Tibial nerve (tissue), 4 donors: ENCODE data around the gene MRPS2. TPM values are rescaled to one million over a fixed set of nuclear protein-coding genes. Genes with fewer than 3 reads are reported as not detected.

Source experiments
- DNase-seq, 2 donors: peaks; one replicate each; pipeline ENCODE4 v3.0.0-alpha.2; 2019; ENCODE audit warnings: low spot score in 2 of 2
- H3K27ac ChIP-seq, 4 donors: fragments of 200-600 bp; sonication (generic) in 3 of 4; one replicate each; pipeline ENCODE4 v1.5.1; 2017 to 2019; ENCODE audit warnings: mild to moderate bottlenecking in 1 of 4
- H3K27me3 ChIP-seq, 2 donors: fragments of 200-600 bp; sonication (generic) in 1 of 2; one replicate each; pipeline versions ENCODE4 v1.5.1 to v1.6.0; 2017 to 2019
- H3K36me3 ChIP-seq, 3 donors: fragments of 200-600 bp; sonication (generic); one replicate each; pipeline ENCODE4 v1.5.1; 2018 to 2019
- H3K4me1 ChIP-seq, 4 donors: fragments of 200-600 bp; sonication (generic) in 3 of 4; one replicate each; pipeline ENCODE4 v1.5.1; 2017 to 2019
- H3K4me3 ChIP-seq, 4 donors: fragments of 200-600 bp; sonication (generic) in 3 of 4; one replicate each; pipeline ENCODE4 v1.5.1; 2017 to 2019; ENCODE audit warnings: mild to moderate bottlenecking in 1 of 4, moderate library complexity in 1 of 4
- H3K9me3 ChIP-seq, 4 donors: fragments of 200-600 bp; sonication (generic) in 3 of 4; one replicate each; pipeline ENCODE4 v1.5.1; 2017 to 2019
- CTCF ChIP-seq, 5 experiments: fragments of 200-600 bp in 3 of 5; fragments of 450-650 bp in 2 of 5; sonication (generic) in 3 of 5; IDR thresholded peaks; one replicate each; pipeline ENCODE4 v1.5.1; 2016 to 2019; ENCODE audit warnings: antibody characterized with exemption in 5 of 5, mild to moderate bottlenecking in 3 of 5, moderate library complexity in 2 of 5
- EP300 ChIP-seq, 2 donors: sonication (generic); formaldehyde crosslinking; IDR thresholded peaks; one replicate each; pipeline ENCODE4 v1.6.1; 2017; ENCODE audit warnings: antibody characterized with exemption in 2 of 2, mild to moderate bottlenecking in 1 of 2
- POLR2A ChIP-seq, 2 donors: fragments of 450-650 bp; IDR thresholded peaks; one replicate each; pipeline ENCODE4 v1.6.1; 2017; ENCODE audit warnings: antibody characterized with exemption in 2 of 2, mild to moderate bottlenecking in 2 of 2, moderate library complexity in 2 of 2
- WGBS, 2 donors: methylation state at CpG; one replicate each; pipeline ENCODE4 v1.1.5; 2018; 5-methylcytosine and 5-hydroxymethylcytosine counted together
- total RNA-seq, 4 donors: library from RNA; depleted of rRNA; stranded (reverse); fragments of >200 nt; gene quantifications; one replicate each; pipeline ENCODE4 v1.1.0, GENCODE V29; 2016

MRPS2 gene
- total RNA-seq, 4 donors from 2014 or later, result 24.9 to 29.2 (median 26.3) TPM

DNA sequence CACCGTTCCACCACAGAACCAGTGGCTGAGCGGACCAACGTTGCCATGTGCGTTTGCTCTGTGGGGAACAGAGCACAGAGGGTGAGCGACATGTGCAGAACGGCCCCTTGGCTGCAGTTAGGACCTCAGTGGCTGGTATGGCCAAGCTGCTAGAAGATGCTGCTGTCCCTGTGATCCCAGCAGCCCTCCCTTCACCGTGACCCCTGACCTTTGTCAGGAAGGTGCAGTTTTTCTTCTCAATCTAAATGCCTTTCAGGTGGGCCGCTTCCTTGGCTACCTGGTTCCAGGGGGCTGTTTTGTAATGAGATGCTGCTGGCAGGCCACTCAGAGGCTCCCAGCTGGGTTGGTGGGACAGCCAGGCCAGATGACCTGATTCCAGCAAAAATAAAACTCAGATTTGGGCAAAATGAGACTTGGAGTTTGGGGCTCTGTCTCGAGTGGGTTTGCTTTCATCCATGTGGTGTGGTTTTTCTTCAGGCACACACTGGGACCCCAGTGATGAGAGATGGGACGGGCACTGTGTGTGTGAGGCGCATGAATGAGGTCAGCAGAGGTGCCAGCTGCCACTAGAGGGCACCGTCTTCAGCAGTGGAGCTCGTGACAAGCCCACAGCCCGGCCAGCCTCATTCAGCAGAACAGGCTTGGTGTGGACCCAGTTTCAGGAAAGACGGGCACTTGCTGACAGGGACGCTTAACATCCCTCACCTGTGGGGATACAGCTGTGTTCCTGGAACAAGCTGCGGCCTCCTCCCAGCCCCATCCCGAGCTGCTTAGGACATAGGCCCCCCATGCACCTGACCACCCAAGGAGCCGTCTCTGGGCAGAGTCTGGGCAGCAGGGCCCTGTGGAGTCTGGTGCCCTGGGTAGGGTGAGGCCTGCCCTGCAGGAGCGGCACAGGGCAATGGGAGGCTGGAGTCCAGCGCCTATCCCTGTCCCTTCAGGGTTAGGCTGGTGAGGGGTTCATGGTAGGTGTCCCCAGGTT, 4.1 kb downstream of the MRPS2 start:
- H3K27me3 ChIP-seq, result no peaks in the 10 kb centered on the region
- 60 to 69% methylated on average over 13 to 20 of the region's 21 CpGs for WGBS, 2 donors
- H3K9me3 ChIP-seq, result peaks cover 0 to 19% (median 0%) of the 10 kb centered on the region in 4 donors
- H3K4me1 ChIP-seq, result peaks cover 0 to 28% (median 13%) of the 10 kb centered on the region in 4 donors
- peaks cover 0 to 41% (median 9%) of the 10 kb centered on the region in 3 donors for H3K36me3 ChIP-seq
- no peak overlapping the region for H3K27ac ChIP-seq
- TF ChIP-seq POLR2A (IDR thresholded peaks at IDR 0.05) (no peak), CTCF (IDR thresholded peaks at IDR 0.05) (peak; percentile 51 to 72 (median 58)), EP300 (IDR thresholded peaks at IDR 0.05) (no peak)
- DNase-seq, result peak; percentile 40 to 54
- H3K4me3 ChIP-seq, result no peak overlapping the region

- DNase-seq, result no peak
- Histone ChIP-seq H3K4me1 (peaks cover 0 to 26% (median 13%) of the 10 kb centered on the region in 4 donors), H3K27me3 (no peaks in the 10 kb centered on the region), H3K36me3 (peaks cover 0 to 41% (median 9%) of the 10 kb centered on the region in 3 donors), H3K9me3 (peaks cover 0 to 25% (median 0%) of the 10 kb centered on the region in 4 donors), H3K27ac (no peak overlapping the region), H3K4me3 (no peak overlapping the region)
- TF ChIP-seq CTCF (IDR thresholded peaks at IDR 0.05) (no peak), EP300 (IDR thresholded peaks at IDR 0.05) (no peak), POLR2A (IDR thresholded peaks at IDR 0.05) (no peak)
- WGBS, 2 donors, result 82 to 86% methylated on average over 11 to 20 of the region's 24 CpGs
Observed at GRCh38 chr9:135505406-135506187, 5.1 kb downstream of the MRPS2 start.

GRCh38 chr9:135506327-135507103, 6.0 kb downstream of the MRPS2 start:
- DNase-seq, result no peak
- 47 to 48% methylated on average over 11 to 13 of the region's 14 CpGs for WGBS, 2 donors
- no peaks in the 10 kb centered on the region for H3K27me3 ChIP-seq
- H3K4me1 ChIP-seq, result peaks cover 0 to 22% (median 8%) of the 10 kb centered on the region in 4 donors
- peaks cover 0 to 41% (median 9%) of the 10 kb centered on the region in 3 donors for H3K36me3 ChIP-seq
- no peak overlapping the region for H3K4me3 ChIP-seq
- peaks cover 0 to 25% (median 0%) of the 10 kb centered on the region in 4 donors for H3K9me3 ChIP-seq
- no peak overlapping the region for H3K27ac ChIP-seq
- no peak for TF ChIP-seq POLR2A (IDR thresholded peaks at IDR 0.05)

DNA sequence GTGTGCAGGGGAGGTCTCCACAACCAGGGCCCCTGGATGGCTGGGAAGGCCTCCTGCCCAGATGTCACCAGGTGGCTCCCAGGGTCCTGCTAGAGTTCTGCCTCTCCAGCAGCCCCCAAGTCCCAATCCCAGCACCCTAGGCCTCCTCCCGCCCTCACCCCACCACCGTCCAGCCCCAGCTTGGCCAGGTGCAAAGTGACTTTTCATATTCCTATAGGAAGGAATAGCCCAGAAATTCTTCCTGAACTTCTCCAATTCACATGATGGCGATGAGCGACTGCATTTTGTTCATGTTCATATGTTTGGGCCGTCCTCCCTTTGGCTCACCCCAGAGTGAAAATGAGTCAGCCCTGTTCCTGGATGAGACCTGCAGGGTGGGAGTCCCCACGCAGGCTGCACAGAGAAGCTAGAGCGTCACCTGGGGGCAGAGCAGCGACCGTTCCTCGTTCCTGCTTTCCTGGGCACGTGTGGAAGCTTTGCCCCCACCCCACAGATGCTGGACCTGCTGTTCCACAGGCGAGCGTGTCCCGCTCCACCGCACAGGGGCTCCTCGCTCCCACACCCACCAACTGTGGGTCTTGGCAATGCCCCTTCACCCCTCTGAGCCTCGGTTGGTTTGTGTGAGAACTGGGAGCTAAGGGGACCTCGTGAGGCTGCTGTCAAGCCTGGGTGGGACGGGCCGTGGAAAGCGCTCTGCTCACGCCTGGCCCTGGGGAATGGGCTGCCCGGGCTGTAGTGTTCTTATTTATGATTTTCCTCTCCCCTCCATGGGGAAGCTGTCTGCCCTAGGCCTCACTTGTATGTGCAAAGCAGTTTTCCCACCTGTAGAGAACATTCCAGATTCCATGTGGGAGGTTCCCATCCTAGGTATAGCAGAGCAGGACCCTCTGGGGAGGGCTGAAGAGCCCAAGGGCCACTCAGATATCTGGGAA, 6.9 kb downstream of the MRPS2 start:
- Histone ChIP-seq H3K36me3 (peaks cover 0 to 34% (median 9%) of the 10 kb centered on the region in 3 donors), H3K27me3 (no peaks in the 10 kb centered on the region), H3K27ac (no peak overlapping the region), H3K4me3 (no peak overlapping the region), H3K4me1 (peaks cover 0 to 13% (median under 1%) of the 10 kb centered on the region in 4 donors), H3K9me3 (peaks cover 0 to 25% (median 0%) of the 10 kb centered on the region in 4 donors)
- DNase-seq, result no peak
- WGBS, 2 donors, result 85 to 88% methylated on average over 18 to 23 of the region's 23 CpGs
- TF ChIP-seq EP300 (IDR thresholded peaks at IDR 0.05) (no peak), CTCF (IDR thresholded peaks at IDR 0.05) (no peak), POLR2A (IDR thresholded peaks at IDR 0.05) (no peak)
